ENCODE data around the gene SAE1. TPM values are rescaled to one million over a fixed set of nuclear protein-coding genes. Genes with fewer than 3 reads are reported as not detected.

SAE1 gene
- polyA plus RNA-seq, 1 experiment: 138 TPM

- Histone ChIP-seq H3K36me3 (ENCODE audit: control insufficient read depth, insufficient read depth, low read length) (peaks cover 5% of the 10 kb centered on the region), H3K27me3 (ENCODE audit: control insufficient read depth, insufficient read depth, low read length) (no peaks in the 10 kb centered on the region), H3K4me3 (ENCODE audit: low read depth, low read length) (no peak overlapping the region)
- no peak for DNase-seq (ENCODE audit: low read depth)
- POLR2A ChIA-PET: no interaction called here
- CTCF ChIA-PET: interaction anchor here (0.7 to 23.3 kb wide), 5 partner anchors 9 to 87 kb away, joined by 3 to 339 read pairs (median 4); no protein-coding TSS in a partner anchor
- no peak for TF ChIP-seq CTCF (IDR thresholded peaks at IDR 0.05; ENCODE audit: insufficient read depth, low read depth, low read length)
Observed at GRCh38 chr19:47158879-47159503, 28.4 kb downstream of the SAE1 start.

GRCh38 chr19:47161876-47162489, 31.3 kb downstream of the SAE1 start:
- ChIA-PET CTCF (interaction anchor here (0.8 to 23.3 kb wide), 4 partner anchors 10 to 84 kb away, joined by 3 to 339 read pairs (median 6); no protein-coding TSS in a partner anchor), POLR2A (no interaction called here)
- DNase-seq (ENCODE audit: low read depth): no peak

GRCh38 chr19:47168065-47168464, 37.4 kb downstream of the SAE1 start:
- no peak for DNase-seq (ENCODE audit: low read depth)
- no peak for TF ChIP-seq CTCF (IDR thresholded peaks at IDR 0.05; ENCODE audit: insufficient read depth, low read depth, low read length)
- Histone ChIP-seq H3K4me3 (ENCODE audit: low read depth, low read length) (no peak overlapping the region), H3K36me3 (ENCODE audit: control insufficient read depth, insufficient read depth, low read length) (peaks cover 16% of the 10 kb centered on the region), H3K27me3 (ENCODE audit: control insufficient read depth, insufficient read depth, low read length) (no peaks in the 10 kb centered on the region)
- ChIA-PET CTCF (no interaction called here), POLR2A (no interaction called here)

More at GRCh38 chr19:47161876-47162489, 31.3 kb downstream of the SAE1 start:
- H3K4me3 ChIP-seq (ENCODE audit: low read depth, low read length): no peak overlapping the region
- H3K27me3 ChIP-seq (ENCODE audit: control insufficient read depth, insufficient read depth, low read length): no peaks in the 10 kb centered on the region
- H3K36me3 ChIP-seq (ENCODE audit: control insufficient read depth, insufficient read depth, low read length): peaks cover 7% of the 10 kb centered on the region
- TF ChIP-seq CTCF (IDR thresholded peaks at IDR 0.05; ENCODE audit: insufficient read depth, low read depth, low read length): no peak

- Histone ChIP-seq H3K27me3 (ENCODE audit: control insufficient read depth, insufficient read depth, low read length) (no peaks in the 10 kb centered on the region), H3K4me3 (ENCODE audit: low read depth, low read length) (no peak overlapping the region), H3K36me3 (ENCODE audit: control insufficient read depth, insufficient read depth, low read length) (peaks cover 14% of the 10 kb centered on the region)
- CTCF ChIA-PET: interaction anchor here (0.8 to 1.5 kb wide), 4 partner anchors 10 to 73 kb away, joined by 3 to 4 read pairs (median 4); no protein-coding TSS in a partner anchor
- POLR2A ChIA-PET: no interaction called here
- no peak for DNase-seq (ENCODE audit: low read depth)
- TF ChIP-seq CTCF (IDR thresholded peaks at IDR 0.05; ENCODE audit: insufficient read depth, low read depth, low read length): no peak
Observed at GRCh38 chr19:47172666-47173455, 42.2 kb downstream of the SAE1 start.

All from BJ (cell line).